LNCAP (cell line): ENCODE data around the gene FSD1.

Experiments
- TF ChIP-seq, protein P1 (sequence below): fragments of 450-650 bp; IDR thresholded peaks from 2 replicates; pipeline ENCODE4 v1.5.1; 2017; ENCODE audit warnings: mild to moderate bottlenecking

The FSD1 gene

DNA sequence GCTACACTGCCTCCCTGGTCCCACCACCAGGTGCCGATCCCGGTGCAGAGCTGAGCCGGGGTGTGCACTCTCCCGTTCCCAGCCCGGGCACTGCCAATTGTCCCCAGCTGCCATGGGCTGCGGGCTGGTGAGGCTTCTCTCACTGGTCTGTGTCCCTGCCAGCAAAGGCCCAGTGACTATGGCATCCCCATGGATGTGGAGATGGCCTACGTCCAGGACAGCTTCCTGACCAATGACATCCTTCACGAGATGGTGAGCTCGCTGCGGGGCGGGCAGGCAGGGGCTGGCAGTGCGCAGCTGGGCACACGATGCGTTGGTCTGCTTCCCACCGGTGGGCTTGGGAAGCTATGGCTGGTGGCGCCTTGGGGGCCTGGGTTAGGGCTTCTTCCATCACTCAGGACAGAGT is 53.5 kb downstream of the FSD1 start:
- TF ChIP-seq, protein P1, sequence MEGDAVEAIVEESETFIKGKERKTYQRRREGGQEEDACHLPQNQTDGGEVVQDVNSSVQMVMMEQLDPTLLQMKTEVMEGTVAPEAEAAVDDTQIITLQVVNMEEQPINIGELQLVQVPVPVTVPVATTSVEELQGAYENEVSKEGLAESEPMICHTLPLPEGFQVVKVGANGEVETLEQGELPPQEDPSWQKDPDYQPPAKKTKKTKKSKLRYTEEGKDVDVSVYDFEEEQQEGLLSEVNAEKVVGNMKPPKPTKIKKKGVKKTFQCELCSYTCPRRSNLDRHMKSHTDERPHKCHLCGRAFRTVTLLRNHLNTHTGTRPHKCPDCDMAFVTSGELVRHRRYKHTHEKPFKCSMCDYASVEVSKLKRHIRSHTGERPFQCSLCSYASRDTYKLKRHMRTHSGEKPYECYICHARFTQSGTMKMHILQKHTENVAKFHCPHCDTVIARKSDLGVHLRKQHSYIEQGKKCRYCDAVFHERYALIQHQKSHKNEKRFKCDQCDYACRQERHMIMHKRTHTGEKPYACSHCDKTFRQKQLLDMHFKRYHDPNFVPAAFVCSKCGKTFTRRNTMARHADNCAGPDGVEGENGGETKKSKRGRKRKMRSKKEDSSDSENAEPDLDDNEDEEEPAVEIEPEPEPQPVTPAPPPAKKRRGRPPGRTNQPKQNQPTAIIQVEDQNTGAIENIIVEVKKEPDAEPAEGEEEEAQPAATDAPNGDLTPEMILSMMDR, result no peak

DNA sequence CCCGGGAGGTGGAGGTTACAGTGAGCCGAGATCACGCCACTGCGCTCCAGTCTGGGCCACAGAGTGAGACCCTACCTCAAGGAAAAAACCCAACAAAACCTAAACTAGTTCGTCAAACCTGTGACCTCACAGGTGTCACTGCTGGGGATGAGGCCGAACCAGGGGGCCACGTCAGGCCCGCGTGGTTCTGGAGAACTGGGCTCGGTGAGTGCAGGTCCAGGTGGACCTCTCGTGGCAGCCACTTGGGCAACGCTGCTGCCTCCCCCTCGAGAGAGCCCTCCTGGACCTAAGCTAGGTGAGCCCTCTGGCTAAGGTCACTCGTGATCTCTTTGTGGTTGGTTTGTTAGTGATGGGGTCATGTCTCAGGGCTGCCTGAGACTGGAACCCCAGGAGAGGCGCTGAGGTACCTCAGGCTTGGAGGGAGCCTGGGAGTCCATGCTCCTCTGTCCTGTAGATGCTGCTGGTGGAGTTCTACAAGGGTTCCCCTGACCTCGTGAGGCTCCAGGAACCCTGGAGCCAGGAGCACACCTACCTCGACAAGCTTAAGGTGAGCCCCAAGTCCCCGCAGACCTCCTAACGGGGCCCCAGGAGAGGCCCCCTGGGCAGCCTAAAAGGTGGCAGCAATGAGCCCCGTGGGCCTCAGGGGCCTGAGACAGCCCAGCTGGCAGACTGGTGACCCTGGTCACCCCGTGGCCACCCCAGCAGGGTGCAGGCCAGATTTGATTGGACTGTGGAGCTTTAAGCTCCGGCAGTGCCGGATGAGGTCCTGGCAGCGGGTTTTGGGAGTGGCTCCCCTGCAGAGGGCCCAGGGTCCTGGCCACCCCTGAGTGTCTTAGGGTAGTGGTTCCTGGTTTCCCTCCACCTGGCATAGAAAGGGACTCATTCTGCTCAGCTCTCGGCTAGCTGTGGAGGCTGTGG is 54.6 kb downstream of the FSD1 start:
- TF ChIP-seq, protein P1, result no peak

DNA sequence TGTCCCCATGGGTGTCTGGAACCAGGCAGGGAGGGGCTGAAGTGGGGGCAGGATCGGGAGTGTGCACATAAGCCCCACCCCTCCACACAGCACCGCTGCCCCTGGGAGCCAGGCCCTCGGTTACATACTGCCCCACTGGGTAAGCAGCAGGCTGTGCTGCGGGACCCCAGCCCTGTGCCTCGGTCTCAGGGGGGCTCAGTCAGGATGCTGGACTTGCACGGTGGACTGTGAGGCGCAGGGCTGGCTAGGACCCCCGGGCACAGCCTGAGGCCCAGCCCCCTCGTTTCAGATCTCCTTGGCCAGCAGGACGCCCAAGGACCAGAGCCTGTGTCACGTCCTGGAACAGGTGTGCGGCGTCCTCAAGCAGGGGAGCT is 55.2 kb downstream of the FSD1 start:
- TF ChIP-seq, protein P1, result no peak

DNA sequence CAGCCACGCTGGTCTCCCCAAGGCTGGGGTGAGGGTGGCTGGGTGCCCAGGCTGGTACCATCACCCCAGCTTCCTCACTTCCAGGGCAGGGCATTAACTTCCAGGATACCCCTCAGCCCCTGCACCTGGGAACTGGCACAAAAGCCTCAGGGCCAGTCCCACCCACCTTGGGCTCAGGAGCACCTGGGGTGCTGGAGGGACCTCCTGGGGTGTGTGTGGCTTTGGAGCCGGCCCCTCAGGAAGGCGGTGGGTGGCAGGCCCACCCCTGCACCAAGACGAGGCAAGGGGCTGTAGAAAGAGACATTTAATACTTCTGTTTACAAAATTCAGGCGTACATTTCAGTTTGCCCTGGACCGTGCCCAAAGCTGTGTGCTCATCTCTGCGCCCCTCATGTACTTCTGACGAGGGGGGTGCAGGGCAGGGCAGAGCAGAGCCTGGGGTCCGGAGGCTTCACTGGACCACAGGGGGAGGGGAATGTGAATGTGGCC is 55.7 kb downstream of the FSD1 start:
- TF ChIP-seq, protein P1, result no peak

DNA sequence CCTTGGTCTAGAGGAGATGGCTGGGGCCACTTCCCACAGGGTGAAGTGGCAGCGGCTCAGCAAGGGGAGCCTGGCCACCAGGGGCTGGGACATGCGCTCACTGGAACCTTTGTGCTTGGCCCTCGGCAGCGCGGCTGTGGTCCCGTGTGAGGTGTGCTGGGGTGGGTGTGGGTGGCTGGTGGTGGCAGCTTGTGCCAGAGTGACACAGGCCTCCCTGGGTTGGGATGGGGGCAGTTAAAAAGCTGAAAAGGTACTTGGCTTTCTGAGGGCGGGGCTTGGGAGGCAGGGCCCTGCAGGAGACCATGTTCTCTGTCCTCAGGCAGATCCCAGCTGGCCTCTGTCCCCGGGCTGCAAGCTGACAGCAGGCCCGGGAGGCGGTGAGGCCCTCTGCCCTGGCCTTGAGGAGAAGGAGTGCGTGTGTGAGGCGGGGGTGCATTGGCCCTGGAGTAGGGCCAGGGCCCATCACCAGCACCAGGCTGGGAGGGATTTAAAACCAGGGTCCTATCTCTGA is 56.3 kb downstream of the FSD1 start:
- TF ChIP-seq, protein P1, result no peak

DNA sequence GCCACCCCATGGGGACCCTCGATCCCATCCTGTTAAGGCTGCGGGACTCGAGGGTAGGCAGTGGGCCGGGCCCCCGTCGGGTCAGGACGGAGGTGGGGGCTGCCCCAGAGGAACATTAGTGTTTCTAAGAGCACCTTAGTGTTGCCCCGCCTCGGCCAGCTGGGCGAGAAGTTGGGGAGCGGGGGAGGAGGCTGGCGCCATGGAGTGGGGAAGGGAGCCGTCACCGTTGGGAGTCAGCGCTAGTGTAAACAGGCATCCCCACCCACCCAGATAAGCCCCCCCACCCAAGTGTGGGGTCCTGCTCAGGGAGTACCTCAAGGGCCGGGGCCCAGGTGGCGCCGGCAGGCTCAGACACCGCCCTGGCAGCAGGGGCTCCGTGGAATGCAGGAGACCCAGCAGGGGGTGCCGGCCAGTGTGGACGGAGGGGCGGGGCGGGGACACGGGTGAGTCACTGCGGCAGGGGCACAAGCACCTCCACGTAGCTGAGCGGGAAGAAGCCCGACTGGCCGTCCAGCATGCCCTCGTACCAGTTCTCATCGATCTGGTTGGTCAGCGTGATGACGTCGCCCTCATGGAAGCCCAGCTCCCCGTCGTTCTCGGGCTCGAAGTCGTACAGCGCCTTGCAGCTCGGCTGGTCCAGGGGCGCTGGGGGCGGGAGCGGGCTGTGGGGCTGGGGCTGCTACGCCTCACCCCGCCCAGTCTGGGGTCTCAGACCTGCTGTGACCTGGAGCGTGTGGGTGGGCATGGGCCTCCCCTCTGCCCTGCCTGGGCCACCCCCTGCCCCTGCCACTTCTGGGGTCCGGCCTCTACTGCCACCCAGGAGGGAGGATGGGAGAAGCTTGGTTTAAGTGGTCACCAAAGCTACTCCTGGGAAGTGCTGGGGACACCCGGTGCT is 57.0 kb downstream of the FSD1 start:
- TF ChIP-seq, protein P1, result no peak

GRCh38 chr19:4362101-4362828 is 57.9 kb downstream of the FSD1 start:
- TF ChIP-seq, protein P1, result no peak
